HG03571 (cell line): ENCODE data around the gene GALNT2.
A peak's percentile ranks its signal among the peaks of the same experiment; 100 is the strongest.

Experiments used
- ATAC-seq: cut with Tn5 transposase; IDR thresholded peaks from one replicate; pipeline ENCODE4 v1.9.1; 2021; ENCODE audit not compliant: unreplicated experiment

GALNT2 gene

DNA sequence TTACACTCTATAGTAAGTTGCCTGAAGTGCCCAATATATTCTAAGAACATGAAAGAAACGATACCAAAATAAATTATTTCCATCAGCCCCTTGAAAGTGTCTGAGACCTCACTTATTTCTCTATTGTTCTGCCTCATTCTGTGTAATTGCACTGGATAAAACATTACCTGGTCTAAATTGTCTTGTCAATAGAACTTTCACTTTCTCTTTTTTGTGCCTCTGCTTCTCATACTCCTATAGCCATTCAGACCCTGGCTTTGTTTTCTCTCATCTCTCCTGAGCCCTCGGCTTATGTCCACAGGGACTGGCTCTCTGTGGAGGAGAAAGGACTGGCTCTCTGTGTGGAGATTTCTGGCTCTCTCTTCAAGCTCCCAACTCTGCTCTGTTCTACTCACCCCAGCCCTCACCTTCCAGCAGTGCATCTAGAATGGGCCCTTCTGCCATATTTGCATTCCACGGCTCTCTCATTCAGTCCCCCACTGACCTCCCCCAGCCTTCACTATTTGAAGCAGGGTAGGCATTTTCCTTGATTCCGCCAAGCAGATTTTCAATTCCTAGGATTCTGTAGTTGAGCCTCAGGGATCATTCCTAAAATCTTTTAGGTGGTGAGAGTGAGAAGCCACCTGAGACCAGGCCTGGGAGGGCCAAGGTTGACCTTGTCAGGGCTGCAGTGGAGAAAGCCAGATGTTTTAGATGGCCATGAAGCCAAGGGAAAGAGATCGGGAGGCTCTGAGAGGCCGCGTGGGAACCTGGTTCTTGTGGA is 15.9 kb upstream of the GALNT2 start:
- no peak for ATAC-seq

DNA sequence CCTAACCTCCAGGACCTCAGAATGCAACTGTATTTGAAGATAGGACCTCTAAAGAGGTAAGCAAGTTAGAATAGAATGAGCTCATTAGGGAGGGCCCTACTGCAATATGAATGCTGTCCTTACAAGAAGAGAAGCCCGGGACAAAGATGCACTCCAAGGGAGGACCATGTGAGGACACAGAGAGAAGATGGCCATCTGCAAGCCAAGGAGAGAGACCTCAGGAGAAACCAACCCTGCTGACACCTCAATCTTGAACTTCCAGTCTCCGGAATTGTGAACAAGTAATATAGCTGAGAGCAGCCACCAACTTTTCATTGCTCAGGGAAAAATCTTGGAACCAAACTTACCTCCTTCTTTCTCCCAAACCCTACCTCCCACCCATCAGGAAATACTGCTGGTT is 15.0 kb upstream of the GALNT2 start:
- no peak for ATAC-seq

DNA sequence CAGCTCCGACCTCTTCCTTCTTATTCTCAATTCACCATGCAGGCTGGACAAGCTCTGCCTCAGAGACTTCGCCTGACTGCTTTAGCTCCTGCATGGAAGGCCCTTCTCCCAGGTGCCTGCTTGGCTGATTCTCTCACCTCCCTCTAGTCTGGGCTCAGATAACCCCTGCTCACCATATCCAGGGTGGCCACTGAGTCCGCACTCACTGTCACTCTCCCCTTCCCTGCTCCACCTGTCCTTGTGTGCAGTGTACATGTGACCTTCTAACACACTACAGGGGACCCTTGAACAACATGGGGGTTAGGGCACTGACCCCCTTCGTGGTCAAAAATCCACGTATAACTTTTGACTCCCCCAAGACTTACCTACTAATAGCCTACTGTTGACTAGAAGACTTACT is 14.4 kb upstream of the GALNT2 start:
- no peak for ATAC-seq

DNA sequence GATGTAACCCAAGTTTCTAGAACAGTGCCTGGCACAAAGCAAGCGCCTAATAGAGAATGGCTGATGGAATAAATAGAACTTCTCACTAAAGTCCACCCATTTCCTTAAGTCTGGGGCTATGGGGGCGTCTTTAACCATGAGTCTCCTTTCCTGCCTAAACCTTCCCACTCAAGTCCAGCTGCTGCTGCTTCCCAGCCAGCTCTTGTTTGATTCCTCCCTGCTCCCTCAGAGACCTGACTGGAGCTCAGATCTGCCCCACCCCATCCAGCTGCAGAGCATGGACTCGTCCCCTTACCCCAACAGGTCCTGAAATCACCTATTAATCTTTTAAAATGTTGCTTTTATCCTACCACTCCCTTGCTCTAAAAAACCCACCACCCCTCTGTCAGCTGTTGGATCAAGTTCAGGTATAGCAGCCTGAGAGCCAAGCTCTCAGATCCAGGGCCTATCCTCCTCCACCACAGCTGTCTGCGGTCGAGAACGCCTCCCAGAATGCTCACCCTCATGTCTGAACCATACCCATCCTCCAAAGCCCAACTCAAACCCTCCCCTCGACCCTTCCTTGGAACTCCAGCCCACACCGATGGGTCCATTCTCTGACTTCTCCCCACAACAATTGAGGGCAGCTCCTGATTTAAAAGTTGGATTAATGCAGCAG is 12.8 kb upstream of the GALNT2 start:
- no peak for ATAC-seq

DNA sequence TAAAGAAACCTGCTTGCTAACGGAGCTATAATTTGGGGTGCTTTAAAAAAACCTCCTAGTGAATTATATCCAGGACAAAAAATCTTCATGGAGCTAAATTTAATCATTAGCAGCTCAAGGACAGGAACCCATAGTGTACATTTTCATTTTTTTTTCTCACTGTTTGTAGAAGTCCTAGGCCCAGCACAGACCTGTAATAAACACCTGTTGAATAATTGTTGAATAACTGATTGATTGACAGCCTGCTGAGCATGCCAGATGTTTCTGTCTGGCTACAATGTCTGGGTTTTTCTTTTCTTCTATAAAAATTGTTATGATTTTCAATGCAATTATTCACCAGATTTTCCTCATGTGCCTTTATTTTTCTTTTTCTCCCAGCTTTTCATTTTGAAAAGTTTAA is 10.9 kb upstream of the GALNT2 start:
- no peak for ATAC-seq

DNA sequence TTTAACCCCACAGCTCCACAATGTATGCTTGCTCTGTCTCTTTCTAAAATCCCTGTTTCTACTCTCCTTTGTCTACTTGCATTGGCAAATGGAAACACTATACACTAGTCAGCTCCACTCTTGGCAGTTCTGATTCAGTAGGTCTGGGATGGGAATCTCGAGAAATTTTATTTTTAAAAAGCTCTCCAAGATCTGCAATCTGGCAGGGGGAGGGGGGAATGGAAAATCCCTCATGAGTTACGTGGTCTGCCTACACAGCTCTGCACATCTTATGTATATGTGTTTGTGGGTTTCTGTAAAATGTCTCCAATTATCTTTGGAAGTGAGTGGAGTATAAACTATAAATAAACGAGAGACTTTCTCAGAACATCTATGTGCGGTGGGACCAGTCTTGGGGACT is 9.9 kb upstream of the GALNT2 start:
- ATAC-seq = no peak

DNA sequence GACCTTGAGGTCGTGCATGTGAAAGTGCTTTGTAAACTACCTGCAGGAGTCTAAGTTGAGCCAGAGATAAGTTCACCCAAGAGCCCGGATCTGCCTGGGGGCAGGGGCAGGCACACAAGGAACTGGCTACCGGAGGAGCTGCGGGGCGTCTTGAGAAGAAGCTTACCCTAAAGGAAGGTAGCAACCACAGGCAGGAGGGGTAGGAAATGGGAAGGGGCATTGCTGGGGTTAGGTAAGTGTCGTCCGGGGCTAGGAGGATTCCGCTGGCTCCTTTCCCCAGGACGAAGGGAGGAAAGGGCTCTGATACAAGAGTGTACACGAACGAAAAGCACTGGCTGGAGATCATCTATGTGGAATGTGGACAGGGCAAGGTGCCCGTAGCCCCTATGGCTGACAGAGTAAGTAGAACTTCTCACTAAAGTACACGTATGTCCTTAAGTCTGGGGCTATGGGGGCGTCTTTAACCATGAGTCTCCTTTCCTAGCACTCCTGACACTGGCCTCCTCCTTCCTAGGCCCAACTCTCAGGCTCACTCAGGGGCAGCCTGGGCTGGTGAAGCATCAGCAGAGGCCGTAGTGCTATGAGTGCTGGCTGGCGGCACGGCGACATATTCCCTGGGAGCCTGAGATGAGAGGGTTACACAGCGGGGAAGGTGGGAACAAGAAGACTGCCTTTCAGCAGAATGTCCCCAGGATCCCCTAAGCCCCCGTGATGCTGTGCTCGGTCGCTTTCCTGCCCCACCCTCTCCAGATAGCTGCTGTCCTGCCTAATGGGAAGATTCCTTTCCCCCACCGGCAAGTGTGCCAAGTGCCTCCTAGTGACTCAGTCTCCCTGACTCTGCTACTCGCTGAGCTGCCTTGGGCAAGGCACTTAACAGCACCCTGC is 9.1 kb upstream of the GALNT2 start:
- no peak for ATAC-seq

DNA sequence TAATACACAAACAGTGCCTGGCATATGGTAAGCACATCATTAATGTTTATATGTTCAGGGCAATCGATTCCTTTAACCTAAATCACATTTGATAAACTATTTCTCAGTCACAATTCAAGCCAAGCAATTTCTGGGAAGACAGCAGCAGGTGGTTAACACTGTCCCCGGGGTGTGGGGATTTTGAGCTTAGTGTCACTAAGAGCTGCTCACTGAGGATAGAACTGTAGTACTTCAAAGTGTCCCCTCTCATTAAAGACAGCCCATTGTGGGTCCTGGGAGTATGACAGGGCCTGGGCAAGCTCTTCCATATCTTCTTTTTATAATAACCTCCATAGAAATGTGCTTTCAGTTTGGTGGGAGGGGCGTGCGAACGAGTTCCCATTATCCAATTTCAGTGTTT is 8.4 kb upstream of the GALNT2 start:
- ATAC-seq = no peak

DNA sequence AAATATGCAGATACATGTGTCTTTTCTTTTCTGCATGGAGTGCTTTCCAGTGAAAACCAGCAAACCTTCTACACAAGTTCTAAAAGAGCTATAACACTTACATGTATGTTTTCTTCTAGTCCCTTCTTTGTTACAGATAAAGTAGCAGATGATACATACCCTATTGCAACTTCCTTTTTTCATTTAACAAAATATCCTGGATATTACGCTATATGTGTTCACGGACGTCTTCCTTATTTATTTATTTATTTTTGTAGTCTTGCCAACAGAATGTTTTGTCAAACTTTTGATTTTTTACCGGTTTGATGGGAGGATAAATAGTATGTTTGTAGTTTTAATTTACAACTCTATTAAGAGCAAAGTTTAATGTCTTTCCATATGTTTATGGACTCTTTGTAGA is 5.2 kb upstream of the GALNT2 start:
- no peak for ATAC-seq

DNA sequence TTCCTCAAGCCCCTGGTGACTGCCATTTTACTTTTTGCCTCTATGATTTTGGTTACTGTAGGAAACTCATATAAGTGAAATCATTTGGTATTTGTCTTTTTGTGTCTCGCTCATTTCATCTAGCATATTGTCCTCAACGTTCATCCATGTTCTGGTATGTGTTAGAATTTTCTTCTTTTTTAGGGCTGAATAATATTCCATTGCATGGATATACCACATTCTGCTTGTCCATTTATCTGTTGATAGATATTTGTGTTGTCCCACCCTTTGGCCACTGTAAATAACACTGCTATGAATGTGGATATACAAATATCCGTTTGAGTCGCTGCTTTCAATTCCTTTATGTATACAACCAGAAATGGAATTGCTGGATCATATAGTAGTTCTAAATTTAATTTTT is 4.5 kb upstream of the GALNT2 start:
- no peak for ATAC-seq

DNA sequence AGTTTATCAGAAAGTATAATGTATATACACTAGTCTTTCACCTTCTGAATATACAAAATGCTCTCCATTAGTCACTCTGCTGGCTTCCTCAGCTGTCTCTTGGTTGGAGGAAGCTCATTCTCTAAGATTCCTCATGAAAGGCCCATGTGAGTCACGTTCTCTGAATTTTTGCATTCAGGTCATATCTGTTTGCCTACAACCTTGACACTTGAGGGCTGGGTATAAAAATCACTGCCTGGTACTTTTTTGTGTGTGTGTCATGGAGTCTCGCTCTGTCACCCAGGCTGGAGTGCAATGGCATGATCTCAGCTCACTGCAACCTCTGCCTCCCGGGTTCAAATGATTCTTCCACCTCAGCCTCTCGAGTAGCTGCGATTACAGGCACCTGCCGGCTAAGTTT is 2.8 kb upstream of the GALNT2 start:
- no peak for ATAC-seq

DNA sequence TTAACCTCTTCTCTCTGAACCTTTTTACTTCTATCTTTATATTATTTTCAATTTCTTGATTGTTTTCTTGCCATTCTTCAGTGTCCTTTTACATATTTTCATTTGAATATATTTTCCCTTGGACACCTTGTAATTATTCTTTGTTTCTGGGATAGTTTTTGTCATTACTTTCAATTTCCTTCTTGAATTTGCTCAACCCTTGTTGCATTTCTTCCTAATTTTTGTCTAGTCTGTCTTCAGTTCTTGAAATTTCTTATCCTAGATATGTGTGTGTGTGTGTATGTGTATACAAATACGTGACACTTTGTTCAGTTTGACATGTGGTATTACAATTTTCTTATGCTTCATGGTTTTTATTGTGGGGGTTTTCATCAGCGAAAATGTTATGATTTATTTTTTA is 1.9 kb upstream of the GALNT2 start:
- ATAC-seq = no peak

DNA sequence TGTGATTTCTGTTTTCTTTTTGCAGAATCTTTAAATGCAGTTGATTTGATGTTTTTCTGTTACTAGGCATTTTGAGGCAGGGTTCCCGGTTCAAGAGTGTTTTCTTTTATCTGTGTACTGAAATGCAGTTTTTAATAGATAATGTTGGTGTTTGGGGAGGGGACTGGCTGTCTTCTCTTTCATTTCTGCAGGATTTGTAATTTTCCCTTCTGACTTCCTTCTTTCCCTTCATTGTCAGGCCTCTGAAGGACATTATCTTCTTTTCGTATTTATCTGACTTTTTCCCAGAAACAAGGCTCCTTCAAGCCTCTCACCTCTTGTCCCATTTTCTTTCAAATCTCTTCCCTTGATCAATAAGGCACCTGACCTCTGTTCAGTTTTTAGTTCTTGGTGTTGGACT is 1.5 kb upstream of the GALNT2 start:
- ATAC-seq = no peak

DNA sequence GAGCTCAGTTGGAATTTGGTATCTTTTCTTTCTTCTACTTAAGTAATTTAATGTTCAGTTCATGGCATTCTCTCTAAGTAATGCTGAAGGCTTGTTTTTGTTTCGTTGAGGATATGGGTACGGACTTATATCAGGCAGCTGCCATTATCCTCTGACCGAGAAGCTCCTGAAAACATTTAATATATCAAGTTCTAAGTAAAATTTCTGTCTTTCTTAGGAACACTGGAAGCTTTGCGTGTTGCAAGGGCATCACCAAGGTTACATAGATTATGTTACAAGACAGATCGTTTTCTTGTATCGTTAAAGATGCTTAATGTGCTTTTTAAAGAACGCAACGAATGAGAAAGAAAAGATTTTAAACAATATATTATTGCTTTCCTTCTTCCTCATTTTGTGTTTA is 1.0 kb upstream of the GALNT2 start:
- no peak for ATAC-seq

DNA sequence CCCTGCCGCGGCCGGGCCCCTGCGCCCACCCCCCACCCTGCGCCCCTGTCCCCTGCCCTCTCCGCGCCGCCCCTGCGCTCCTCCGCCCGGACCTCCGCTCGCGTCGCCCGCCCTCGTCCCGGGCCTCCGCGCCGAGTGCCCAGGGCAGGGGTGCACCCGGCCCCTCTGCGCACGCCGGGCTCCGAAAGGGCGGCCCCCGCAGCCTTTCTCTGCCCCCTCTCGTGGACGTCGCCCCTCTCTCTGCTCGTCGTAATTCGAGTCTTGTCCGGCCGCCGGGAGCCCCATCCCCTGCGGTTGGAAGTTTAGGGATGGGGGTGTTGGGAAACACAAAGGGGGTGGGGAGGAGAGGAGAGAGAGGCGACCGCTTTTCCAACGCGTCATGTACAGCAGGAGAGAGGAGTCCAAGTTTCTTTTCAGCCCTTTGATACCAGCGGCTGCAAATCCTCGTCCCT is 407 bp downstream of the GALNT2 start:
- ATAC-seq = peak; percentile 20

DNA sequence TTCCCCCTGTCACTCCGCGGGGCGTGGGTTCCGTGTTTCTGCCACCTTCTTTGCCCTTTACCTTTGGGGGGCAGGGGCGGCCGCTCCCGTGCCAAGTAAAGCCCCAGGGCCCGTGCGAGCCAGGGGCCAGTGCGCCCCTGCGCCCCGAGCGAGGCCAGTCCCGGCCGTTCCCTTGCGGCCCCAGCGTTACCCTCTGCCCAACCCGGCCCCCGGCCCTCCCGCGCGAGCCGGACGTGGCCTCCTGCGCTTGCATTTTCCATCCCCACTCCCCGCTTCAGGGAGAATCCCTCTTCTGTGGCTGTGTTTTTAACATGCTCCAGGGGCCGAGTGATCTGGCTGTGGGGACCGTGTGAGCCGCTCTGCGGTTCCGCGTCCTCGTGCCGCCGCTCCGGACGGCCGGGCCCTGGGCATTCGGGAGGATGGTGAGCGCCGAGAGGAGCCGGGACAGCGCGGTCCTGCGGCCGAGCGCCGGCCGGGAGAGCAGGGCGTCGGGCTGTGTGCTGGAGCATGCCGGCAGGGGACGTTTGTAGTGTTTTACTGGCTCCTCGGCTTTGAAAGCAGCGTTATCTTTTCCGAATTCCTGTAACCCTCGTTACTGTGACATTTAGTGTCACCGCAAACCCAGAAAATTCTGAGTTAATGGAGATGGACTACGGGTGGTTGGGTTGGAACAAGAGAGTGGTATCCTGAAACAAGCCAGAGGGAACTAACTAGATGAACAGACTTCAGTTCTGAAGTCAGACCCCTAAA is 1.0 kb downstream of the GALNT2 start:
- no peak for ATAC-seq

DNA sequence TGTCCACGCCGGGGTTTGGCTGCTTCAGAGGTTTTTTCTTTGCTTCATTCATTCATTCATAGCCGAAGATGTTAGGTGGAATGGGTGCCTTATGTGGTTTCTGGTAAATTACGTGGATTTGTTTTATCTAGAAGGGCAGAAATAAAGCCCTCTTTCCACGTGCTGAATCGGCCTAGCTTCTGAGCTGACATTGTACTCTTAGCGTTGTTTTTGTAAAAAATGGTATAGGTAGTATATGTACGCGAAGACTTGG is 1.5 kb downstream of the GALNT2 start:
- ATAC-seq = no peak

DNA sequence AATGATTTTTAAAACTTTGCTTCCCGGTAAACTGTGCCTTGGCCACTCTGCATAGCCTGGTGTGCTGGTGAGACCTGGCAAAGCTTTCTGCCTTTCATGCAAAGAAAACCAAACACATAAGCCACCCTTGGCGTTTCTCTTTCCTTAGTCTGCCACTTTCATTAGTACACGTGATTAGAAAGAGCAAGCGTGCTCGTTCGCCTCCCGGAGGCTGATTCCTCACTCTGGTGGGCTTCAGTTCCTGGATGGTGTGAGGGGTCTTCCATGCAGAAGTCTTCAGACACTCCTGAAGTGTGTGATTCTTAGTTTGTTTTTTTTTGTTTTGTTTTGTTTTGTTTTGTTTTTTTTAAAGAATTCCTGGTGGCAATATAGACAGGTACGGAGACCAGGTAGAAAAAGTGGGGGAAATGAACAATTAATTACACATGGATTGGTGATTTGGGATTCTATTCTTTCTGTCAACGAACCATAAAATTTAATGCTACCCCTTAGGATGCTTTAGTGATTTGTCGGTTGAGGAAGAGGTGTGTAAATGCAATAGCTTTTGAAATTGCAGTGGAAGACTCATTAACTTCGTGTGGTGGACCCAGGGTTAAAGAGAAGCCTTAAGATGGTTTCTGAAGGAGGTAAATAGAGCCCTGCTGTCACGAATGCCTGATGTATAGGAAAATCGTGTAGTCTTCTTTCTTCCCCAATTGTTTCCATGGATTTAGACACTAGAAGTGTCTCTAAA is 2.1 kb downstream of the GALNT2 start:
- no peak for ATAC-seq

DNA sequence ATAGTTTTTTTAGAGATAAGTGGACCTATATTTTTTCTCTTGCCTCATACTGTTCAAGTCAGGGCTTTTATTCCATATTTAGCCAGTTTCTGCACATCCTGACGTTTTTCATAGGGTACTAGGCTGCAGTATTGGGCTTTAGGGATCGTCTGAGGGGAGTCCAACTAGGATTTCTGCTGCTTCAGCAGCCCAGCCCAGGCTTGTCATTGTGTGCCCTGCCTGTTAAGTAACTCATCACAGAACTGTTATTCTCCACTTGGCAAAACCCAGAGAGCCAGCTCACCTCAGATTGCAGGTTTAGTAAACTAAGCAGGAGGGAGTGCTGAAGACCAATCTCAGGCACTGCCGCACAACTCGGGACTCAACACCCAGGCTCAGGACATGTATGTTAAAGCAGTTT is 2.8 kb downstream of the GALNT2 start:
- ATAC-seq = no peak

DNA sequence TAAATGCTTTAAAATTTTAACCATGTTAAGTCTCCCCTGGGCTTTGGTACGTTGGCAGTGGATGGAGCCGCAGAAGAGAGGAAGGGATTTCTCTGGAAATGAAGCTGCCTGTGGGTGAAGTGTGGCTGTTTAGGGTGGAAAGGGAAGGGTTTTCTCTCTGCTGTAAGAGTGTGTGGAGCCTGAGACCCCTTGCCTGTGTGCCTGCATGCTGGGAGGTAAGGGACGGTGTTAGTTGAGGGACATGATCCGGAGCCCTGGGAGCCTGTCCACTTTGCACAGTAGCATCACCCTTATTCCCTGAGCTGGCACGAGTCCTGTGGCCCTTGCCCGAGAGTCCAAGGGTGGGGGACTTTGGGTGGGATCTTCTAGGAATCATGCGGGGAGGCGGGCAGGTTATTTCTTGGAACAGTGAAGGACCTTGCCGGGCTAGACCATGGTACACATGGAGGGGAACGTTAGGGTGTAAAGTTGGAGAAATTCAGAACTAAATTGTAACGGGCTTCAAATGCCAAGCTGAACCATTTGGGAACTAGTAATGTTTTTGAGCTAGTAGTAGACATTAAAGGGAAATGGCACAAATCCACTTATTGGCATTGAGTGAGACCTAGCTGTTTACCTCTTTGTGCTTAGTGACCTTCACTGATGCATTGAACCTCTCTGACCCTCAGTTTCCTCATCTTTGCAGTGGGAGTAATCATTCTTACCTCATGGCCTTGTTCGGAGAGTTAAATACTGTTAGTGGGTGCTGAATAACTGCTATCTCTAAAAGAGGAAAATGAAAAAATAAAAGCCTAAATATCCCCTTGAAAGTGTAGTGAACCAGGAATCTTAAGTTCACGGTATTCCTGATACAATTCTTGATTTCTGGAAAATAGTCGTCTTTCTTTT is 3.5 kb downstream of the GALNT2 start:
- ATAC-seq = no peak
